Measurements from ENCODE around the gene JAML.
A peak's percentile ranks its signal among the peaks of the same experiment; 100 is the strongest.
"Not testable (repeated sequence)": the region's sequence is repeated elsewhere in the genome, so short reads cannot be mapped to it uniquely, and the experiment has no call there.

Gene JAML

DNA sequence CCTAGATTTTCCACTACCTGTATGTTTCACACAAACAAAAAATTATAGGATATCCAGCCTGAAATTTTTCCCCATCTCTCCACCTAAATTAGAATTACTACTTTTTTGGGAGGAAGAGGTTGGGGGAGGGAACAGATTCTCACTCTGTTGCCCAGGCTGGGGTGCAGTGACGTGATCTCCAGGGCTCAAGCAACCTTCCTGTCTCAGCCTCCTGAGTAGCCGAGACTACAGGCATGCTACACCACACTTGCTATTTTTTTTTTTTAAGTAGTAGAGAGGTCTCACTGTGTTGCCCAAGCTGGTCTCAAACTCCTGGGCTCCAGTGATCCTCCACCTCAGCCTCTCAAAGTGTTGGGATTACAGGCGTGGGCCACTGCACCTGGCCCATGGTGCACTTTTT lies 9.5 kb downstream of the JAML start:
- DNase-seq = no peak

DNA sequence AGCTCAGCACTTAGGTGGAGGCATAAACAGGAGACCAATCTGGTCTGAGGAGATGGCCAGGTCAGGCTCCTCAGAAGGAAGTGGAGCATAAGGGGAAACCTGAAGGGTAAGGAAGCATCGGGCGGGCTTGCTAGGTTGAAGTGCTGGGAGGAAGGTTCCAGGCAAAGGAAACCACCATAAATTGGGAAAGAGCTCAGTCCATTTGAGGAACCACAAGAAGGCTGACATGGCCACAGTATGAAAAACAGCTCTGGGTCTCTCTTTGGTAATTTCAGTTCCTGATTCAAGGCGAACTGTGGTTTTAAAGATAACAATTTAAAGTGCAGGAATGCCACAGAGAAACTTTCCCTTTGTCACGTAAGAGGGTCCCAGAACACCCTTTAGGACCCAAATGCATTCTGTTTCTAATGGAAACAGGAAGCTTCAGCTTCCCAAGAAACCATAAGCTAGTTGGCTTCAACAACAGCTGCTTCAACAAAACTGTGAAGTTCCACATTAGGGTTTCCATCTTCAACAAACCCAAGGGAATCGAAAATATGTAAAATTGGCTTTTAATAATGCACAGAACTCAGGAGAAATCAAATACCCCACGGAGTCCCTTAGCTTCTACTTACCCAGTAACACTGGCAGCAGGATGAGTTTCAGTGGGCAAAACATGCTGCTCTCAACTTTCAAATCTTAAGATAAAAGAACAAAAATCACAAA lies 10.4 kb downstream of the JAML start:
- DNase-seq = no peak

GRCh38 chr11:118213781-118214180 lies 11.0 kb downstream of the JAML start:
- no peak for DNase-seq

GRCh38 chr11:118213201-118213600 lies 11.6 kb downstream of the JAML start:
- DNase-seq = no peak

DNA sequence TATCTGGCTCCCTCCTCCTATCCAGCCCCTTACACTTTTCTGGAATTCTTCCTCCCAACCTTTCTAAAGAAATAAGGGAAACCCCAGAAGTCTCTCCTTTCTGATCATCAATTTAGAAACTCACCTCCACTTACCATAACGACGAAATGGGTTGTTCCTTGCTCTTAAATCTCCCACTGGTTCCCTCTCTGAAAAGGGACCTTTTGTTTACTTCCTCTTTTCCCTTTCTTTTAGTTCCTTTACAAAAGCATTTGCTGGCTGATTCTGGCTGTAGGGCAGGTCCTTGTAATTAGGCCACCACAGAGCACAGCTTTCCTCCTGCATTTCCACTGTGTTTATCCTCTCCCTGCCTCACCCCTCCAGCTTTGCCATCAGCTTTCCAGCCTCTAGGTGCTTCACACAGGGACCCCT lies 12.0 kb downstream of the JAML start:
- DNase-seq = no peak

- DNase-seq = no peak
These were observed 12.6 kb downstream of the JAML start for GRCh38 chr11:118212131-118212725.

- no peak for DNase-seq
These were observed 13.8 kb downstream of the JAML start for GRCh38 chr11:118211006-118211405.

DNA sequence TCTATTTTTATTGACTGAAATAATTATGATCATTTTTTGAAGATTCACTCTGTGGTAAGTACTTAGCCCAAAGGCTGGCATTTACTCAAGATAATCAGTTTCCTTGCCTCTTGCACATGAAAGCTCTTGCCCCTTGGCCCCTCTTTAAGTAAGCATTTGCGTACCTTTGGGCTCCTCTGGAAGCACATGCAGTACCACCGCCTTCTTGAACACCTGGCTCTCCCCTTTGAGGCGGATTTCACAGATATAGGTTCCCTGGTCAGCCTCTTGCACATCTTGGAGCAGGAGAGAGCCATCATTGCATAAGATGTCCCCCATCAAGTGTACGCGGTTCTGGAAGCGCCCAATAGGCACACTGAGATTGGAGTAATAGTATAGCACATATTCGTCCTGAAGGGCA lies 14.5 kb downstream of the JAML start:
- DNase-seq = no peak

DNA sequence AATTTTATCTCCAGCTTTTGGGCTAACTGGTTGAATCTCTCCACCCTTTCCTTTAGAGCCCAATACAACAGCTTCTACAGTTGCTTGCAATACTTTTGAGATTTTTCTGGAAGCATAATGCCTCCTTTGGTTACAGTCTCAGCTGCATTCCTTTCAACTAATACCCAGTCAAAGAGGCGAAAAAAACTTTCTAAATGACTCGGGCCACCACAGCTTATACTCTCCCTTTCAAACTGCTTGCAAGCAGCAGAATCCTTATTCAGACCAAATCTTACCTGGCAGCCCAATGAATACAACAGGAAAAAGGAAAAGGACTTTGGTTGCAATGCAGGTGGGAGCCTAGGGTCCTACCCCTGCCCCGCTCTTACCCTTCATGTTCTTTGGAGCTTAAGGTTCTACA lies 15.8 kb downstream of the JAML start:
- DNase-seq = no peak

GRCh38 chr11:118207079-118207478 lies 17.7 kb downstream of the JAML start:
- DNase-seq = no peak

DNA sequence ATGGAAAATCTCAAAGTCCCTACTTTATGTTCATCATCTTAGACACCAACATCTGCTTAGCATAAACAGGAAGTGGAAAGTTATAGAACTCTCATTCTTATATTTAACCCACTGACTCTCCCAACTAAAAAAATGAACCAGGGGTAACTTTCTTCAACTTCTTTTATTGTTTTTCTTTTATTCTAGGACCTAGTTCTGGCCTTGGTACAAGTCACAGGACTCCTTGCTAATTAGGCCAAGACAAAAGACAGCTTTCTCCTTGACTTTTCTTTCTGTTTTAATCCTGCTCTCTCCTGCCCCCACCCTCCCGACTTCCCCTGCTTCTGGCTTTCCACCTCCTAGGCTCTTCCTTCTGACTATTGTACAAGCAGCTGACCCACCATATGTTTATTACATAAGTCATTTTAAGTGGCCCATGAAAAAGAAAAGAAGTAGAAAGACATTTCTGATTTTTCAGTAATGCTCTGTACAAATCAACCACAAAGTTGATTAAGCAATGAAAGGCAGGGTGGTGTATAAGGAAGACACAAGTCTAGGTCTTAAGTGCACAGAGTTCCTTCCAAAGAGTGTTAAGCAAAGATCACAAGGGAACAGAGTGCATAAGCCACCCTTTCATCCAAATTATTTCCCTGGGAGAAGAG lies 18.3 kb downstream of the JAML start:
- DNase-seq = no peak

DNA sequence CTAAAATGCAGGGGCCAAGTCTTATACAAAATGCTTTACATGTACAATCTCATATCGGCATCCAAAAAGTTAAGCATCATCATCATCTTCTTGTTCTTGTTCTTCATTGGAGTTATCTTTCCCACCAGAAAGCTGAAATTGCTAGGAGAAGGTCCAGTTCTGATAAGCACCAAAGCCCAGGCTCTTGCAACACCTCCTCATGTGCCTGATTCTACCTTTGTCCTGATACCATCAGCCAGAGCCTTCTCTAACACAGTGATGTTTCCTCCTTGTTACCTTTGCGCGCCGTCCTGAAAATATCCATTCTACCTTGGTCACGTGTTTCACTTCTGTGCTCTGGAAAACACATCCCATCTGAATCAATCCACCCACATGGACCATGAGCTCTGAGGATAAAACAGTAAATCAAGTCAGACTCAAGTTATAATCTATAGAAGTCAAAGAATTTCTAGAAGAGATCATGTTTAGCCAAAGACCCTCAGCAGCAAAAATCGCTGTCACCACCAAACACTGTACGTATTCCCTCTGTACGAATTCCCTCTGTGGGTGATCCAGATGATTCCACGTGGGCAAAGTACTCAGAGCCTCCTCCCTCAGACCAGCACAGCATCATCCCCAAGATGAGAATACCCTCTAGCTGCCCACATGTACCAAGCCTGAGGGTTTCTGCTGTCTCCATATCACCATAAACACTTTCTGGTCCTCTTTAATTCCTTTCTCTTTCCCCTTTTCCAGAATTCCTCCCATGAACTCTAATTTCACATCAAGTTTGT lies 19.0 kb downstream of the JAML start:
- DNase-seq = no peak

- peak; percentile 50 for DNase-seq
These were observed 22.0 kb downstream of the JAML start for GRCh38 chr11:118202599-118203422.

DNA sequence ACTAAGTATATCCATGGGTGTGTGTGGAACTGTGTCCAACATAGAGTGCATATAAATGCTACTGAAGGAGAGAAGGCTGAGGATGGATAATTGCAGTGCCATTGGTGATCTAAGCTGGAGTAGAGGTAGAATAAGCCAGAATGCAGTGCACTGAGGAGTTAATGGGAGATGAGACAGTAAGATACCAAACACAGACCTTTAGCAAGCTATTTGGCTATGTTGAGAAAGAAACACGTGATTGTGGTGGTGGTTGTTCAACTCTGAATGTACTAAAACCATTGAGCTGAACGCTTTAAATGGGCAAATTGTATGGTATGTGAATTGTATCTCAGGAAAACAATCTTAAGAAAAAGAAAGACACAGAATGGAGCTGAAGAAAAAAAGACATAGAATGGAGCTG lies 22.8 kb downstream of the JAML start:
- no peak for DNase-seq

DNA sequence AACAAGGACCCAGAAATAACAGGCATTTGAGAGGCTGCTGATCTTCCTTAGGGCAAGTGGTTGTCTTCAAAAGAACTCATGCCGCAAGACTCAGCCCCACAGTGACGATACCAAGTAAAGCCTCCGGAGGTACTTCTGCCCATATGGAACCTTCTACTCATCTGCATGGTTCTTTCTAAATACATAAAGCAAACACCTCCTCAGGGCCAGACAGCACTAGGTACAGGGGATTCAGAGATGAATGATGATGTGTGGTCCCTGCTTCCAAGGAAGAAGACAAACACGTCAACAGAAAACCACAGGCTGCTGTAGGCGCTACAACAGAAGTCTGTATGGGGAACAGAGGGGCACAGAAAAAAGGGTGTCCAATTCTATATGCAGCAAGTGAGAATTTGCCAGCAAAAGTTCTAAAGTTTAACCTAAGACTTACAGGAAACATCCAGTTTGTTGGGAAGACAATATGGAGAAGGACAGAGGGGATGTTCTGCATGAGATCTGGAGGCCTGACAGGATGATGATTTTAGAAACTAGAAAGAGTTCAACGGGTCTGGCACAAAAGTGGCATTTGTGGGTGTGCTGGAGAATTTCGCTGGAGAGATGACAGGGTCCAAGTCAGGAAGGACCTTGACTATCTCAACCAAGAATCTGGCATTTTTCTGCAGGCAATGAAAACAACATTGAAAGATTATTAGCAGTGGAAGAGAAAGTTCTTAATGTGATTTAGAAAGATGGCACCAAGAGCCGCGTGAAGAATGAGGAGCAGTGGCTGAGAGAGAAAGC lies 23.7 kb downstream of the JAML start:
- peak; percentile 48 for DNase-seq

- no peak for DNase-seq
These were observed 24.3 kb downstream of the JAML start for GRCh38 chr11:118200497-118200896.

GRCh38 chr11:118199135-118199534 lies 25.7 kb downstream of the JAML start:
- DNase-seq = no peak

GRCh38 chr11:118198370-118198769 lies 26.4 kb downstream of the JAML start:
- peak; percentile 78 for DNase-seq

DNA sequence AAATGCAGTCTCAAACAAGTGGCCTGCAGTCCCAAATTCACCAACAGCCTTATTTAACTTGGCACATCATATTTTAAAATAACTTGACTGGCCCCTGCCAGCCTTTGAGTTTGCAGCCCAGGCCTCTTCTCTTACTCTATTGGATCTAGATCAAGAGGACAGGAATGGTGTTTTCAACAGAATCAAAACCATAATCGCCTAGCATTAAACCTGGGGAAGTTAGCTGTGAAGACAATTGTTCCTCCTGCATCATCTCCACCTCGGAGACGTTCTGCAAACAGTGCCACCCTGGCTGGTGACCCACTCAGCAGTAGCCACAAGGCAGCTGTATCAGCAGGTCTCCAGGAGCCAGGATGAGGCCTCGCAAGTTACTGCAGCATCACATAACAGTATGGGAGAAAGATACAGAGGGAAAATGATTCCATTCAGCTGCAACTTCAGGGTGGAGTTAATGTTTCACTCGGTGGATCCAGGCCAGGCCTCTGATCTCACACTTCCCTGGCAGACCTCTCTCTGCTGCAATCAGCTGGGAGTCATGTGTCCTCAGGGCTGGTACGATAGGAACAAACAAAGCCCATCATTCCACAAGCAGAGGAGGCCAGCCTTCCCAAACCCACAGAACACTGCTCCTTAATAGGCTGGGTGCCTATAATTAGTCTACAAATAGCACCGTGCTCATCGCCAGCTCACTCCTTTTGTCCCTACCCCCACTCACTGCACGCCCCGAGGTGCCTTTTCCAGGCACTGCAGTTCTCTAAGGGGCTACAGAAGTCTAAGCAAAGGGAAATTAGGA lies 29.8 kb downstream of the JAML start:
- no peak for DNase-seq

DNA sequence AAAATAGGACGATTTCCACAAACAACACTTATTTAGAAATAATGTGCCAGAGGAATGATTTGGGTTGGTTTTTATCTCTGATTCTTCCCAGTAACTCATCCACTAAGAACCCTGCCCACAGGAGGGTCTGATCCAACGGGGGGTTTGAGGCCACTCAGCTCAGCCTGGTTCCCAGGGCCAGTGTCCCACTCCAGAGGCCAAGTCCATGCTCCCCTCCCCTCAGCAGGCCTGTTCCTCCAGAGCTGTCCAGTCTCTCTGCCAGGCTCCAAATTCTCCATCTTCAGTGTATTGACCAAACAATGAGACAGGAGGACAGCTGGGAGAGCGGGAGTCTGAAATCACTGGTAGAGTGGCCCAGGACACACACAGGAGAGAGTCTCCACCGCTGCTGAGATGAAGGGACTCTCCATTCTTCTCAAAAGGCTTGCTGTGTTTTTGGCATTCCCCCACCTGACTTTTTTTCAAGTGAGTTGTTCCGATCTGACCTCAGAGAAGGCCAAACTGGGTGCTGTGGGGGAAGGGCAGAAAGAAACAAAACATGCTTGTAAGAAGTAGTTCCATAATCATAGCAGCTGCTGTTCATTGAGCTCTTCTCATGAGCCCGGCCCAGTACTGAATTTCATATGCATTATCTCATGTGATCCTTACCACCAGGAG lies 30.8 kb downstream of the JAML start:
- no peak for DNase-seq

DNA sequence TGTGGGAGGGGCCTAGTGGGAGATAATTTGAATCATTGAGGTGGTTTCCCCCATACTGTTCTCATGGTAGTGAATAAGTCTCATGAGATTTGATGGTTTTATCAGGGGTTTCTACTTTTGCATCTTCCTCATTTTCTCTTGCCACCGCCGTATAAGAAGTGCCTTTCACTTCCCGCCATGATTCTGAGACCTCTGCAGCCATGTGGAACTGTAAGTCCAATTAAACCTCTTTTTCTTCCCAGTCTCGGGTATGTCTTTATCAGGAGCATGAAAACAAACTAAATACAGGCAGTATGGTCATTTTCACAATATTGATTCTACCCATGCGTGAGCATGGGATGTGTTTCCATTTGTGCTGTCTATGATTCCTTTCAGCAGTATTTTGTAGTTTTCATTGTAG lies 32.0 kb downstream of the JAML start:
- DNase-seq = not testable (repeated sequence)

Measured in stimulated activated naive CD4-positive, alpha-beta T cell treated with Interleukin-2 at 50 U/mL for 16 hours (primary cell).